ENCODE measurements around the gene EFNA2.
"Not testable (repeated sequence)": the region's sequence is repeated elsewhere in the genome, so short reads cannot be mapped to it uniquely, and the experiment has no call there.

The EFNA2 gene

GRCh38 chr19:1318678-1319471, 33.2 kb downstream of the EFNA2 start:
- no peak for DNase-seq (ENCODE audit: low spot score)

- DNase-seq (ENCODE audit: low spot score), result not testable (repeated sequence)
Measured at GRCh38 chr19:1320282-1320650, 34.6 kb downstream of the EFNA2 start.

DNA sequence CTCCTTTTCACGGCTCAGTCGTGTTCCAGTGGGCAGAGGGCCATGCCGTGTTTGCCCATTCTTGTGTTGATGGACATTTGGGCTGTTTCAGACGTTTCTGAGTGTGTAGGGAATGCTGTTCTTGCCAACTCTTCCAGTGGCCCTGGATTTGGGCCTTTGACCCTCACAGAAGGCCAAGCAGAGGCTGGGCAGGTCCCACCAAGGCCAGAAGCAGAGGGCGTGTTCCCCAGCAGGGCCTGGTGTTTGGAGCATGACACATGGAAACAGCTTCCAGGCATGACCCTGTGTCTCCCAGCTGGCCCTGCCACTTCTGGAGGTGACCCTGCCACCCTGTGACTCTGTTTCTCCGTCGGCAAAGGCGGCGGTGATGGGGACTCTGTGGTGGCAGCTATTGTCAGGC, 35.9 kb downstream of the EFNA2 start:
- no peak for DNase-seq (ENCODE audit: low spot score)

GRCh38 chr19:1322198-1322981, 36.7 kb downstream of the EFNA2 start:
- DNase-seq (ENCODE audit: low spot score), result no peak

DNA sequence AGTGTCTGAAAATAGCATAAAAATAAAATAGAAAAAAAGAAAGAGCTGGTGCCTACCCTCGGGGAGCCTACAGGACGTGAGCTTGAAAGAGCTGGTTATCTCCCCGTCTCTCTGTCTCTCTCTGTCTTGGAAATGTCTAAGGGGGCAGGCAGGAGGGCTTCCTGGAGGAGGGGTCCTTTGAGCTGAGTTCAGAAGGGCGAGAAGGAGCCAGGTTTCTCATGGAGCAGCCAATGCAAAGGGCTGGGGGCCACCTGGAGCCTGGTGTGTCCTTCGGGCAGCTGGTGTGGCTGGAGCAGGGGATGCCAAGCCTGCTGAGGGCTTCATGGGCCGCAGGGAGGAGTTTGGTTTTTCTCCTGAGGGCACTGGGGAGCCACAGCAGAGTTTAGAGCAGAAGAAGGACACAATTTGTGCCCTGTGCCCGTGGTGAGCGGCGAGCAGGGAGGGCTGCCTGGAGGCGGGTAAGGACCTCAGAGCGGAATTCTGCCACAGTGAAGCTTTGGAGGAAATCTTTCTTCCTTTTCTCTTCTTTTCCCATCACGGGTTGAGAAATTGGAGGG, 38.7 kb downstream of the EFNA2 start:
- DNase-seq (ENCODE audit: low spot score), result no peak

- DNase-seq (ENCODE audit: low spot score), result peak; percentile 69
Measured at GRCh38 chr19:1324806-1325567, 39.3 kb downstream of the EFNA2 start.

DNA sequence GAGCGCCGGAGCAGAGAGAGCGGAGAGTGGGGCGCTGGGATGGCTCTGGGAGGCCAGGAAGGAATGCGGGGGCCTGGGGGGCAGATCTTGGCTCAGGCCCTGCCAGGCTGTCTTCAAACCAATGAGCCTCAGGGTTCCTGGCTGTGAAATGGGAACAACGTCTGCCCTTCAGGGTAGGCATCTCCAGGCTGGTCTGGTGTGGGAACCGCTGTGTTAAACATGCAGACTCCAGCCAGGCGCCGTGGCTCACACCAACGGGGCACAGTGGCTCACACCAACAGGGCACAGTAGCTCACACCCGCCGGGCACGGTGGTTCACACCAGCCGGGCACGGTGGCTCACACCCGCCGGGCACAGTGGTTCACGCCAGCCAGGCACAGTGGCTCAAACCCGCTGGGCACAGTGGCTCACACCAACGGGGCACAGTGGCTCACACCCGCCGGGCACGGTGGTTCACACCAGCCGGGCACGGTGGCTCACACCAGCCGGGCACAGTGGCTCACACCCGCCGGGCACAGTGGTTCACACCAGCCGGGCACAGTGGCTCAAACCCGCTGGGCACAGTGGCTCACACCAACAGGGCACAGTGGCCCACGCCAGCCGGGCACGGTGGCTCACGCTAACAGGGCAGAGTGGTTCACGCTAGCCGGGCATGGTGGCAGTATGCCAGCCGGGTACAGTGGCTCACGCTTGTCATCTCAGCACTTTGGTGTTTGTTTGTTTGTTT, 40.1 kb downstream of the EFNA2 start:
- no peak for DNase-seq (ENCODE audit: low spot score)

- DNase-seq (ENCODE audit: low spot score), result no peak
Measured at GRCh38 chr19:1327125-1327524, 41.5 kb downstream of the EFNA2 start.

DNA sequence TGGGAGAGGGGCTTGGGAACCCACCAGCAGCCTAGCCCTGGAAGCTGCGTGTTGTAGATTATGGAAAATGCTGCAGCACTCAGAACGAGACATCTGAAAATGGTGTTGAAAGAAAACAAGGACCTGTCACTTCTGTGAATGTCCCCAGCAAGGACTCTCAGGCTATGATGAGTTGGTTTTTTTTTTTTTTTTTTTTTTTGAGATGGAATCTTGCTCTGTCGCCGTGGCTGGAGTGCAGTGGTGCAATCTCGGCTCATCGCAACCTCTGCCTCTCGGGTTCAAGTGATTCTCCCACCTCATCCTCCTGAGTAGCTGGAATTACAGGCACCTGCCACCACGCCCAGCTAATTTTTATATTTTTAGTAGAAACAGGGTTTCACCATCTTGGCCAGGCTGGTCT, 46.5 kb downstream of the EFNA2 start:
- DNase-seq (ENCODE audit: low spot score), result not testable (repeated sequence)

GRCh38 chr19:1336079-1336684, 50.5 kb downstream of the EFNA2 start:
- no peak for DNase-seq (ENCODE audit: low spot score)

- DNase-seq (ENCODE audit: low spot score), result no peak
Measured at GRCh38 chr19:1340681-1341469, 55.2 kb downstream of the EFNA2 start.

DNA sequence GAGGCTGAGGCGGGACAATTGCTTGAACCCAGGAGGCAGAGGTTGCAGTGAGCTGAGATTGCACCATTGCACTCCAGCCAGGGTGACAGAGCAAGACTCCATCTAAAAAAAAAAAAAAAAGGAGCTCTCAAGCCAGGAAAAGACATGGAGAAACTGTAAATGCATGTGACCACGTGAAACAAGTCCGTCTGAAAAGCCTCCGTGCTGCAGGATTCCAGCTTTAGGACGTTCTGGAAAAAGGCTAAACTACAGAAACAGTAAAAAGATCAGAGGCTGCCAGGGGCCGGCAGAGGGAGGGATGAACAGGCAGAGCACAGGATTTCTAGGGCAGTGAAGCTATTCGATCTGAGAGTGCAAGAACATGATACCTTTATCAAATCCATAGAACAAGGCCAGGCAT, 57.4 kb downstream of the EFNA2 start:
- no peak for DNase-seq (ENCODE audit: low spot score)

DNA sequence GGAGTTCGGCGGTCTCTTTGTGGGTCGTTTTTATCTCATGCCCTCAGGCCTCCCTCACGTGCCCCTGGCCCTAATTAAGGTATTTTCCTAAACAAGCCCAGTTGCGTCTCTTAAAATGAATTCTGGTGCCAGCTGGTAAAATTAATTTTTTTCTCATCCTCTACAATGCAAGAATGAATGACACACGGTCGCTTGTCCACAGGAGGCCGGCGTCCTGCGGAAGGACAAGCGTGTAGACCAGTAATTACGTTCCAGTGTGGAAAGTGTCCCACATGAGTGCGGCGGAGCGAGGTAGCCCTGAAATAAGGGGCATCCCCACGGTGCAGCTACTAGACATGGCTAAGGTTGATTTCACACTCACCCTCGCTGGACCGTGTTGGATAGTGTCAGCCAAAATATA, 63.5 kb downstream of the EFNA2 start:
- no peak for DNase-seq (ENCODE audit: low spot score)

- DNase-seq (ENCODE audit: low spot score), result no peak
Measured at GRCh38 chr19:1350867-1351266, 65.2 kb downstream of the EFNA2 start.
